WTC11 (cell line): Measurements from ENCODE around the gene BHLHE40. TPM values are rescaled to one million over a fixed set of nuclear protein-coding genes. Genes with fewer than 3 reads are reported as not detected.

Experiments
- ATAC-seq: fragments of 200-7000 bp; cut with Tn5 transposase; 2 replicates; pipeline ENCODE4 v1.10.0; 2021; ENCODE audit warnings: mild to moderate bottlenecking, moderate library complexity
- CTCF ChIA-PET: fragments of 300-600 bp; sonication (Branson Sonifier 250); formaldehyde crosslinking; loops from one replicate; lab custom pipeline; 2021; ENCODE audit warnings: antibody characterized with exemption; lab: Charles Lee
- POLR2A ChIA-PET: fragments of 350-600 bp; sonication (Branson Sonifier 250); formaldehyde crosslinking; loops from one replicate; lab custom pipeline; 2021; ENCODE audit warnings: antibody characterized with exemption; lab: Charles Lee
- DNase-seq: peaks from one replicate; pipeline ENCODE4 v3.0.0; 2021; ENCODE audit warnings: low spot score
- H3K27ac Mint-ChIP-seq: 2 replicates; pipeline ENCODE4 v1.8.0; 2021; ENCODE audit warnings: mixed read lengths
- H3K27me3 Mint-ChIP-seq: 2 replicates; pipeline ENCODE4 v1.8.0; 2021; ENCODE audit warnings: low read depth, mild to moderate bottlenecking, moderate library complexity, mixed read lengths
- H3K36me3 Mint-ChIP-seq: 2 replicates; pipeline ENCODE4 v1.8.0; 2021; ENCODE audit warnings: mixed read lengths
- H3K4me1 Mint-ChIP-seq: 2 replicates; pipeline ENCODE4 v1.8.0; 2022; ENCODE audit warnings: mixed read lengths
- H3K4me3 Mint-ChIP-seq: 2 replicates; pipeline ENCODE4 v1.8.0; 2021; ENCODE audit warnings: mild to moderate bottlenecking, moderate library complexity, mixed read lengths
- H3K9me3 Mint-ChIP-seq: 2 replicates; pipeline ENCODE4 v1.8.0; 2021; ENCODE audit warnings: mixed read lengths
- ATF6 ChIP-seq: sonication (generic); formaldehyde crosslinking; IDR thresholded peaks from 2 replicates; pipeline ENCODE4 v1.8.1; 2023; ENCODE audit warnings: mild to moderate bottlenecking, missing genetic modification reagents
- CBFB ChIP-seq: sonication (generic); formaldehyde crosslinking; IDR thresholded peaks from 2 replicates; pipeline ENCODE4 v1.8.1; 2022; ENCODE audit warnings: mild to moderate bottlenecking, low read depth, missing genetic modification reagents
- E2F4 ChIP-seq: sonication (generic); formaldehyde crosslinking; IDR thresholded peaks from 2 replicates; pipeline ENCODE4 v1.8.1; 2022; ENCODE audit warnings: low read depth, mild to moderate bottlenecking, moderate library complexity, missing genetic modification reagents, borderline replicate concordance
- EMX1 ChIP-seq: fragments of 250-450 bp; sonication (Bioruptor Pico); IDR thresholded peaks from 2 replicates; pipeline ENCODE4 v1.8.0; 2021; ENCODE audit warnings: mild to moderate bottlenecking
- FOXK1 ChIP-seq: sonication (generic); formaldehyde crosslinking; IDR thresholded peaks from 2 replicates; pipeline ENCODE4 v1.8.0; 2022; ENCODE audit warnings: mild to moderate bottlenecking, moderate library complexity, missing genetic modification reagents
- FOXP1 ChIP-seq: sonication (generic); formaldehyde crosslinking; IDR thresholded peaks from 2 replicates; pipeline ENCODE4 v1.8.0; 2022; ENCODE audit warnings: missing genetic modification reagents, mild to moderate bottlenecking, moderate library complexity, borderline replicate concordance
- GABPB1 ChIP-seq: sonication (generic); formaldehyde crosslinking; IDR thresholded peaks from 2 replicates; pipeline ENCODE4 v1.8.1; 2023; ENCODE audit warnings: mild to moderate bottlenecking, missing genetic modification reagents
- GRHL2 ChIP-seq: fragments of 250-450 bp; sonication (Bioruptor Pico); IDR thresholded peaks from 2 replicates; pipeline ENCODE4 v1.8.0; 2022; ENCODE audit warnings: mild to moderate bottlenecking, moderate library complexity; ENCODE audit not compliant: insufficient replicate concordance, severe bottlenecking
- HMGA2 ChIP-seq: fragments of 250-450 bp; sonication (Bioruptor Pico); IDR thresholded peaks from 2 replicates; pipeline ENCODE4 v1.4.0; 2021; ENCODE audit warnings: mild to moderate bottlenecking, moderate library complexity
- MYBL2 ChIP-seq: sonication (generic); formaldehyde crosslinking; IDR thresholded peaks from 2 replicates; pipeline ENCODE4 v1.8.1; 2023; ENCODE audit warnings: mild to moderate bottlenecking, moderate library complexity, missing genetic modification reagents
- NFATC4 ChIP-seq: fragments of 250-450 bp; sonication (Bioruptor Pico); IDR thresholded peaks from 2 replicates; pipeline ENCODE4 v1.9.0; 2021; ENCODE audit warnings: mild to moderate bottlenecking
- RELA ChIP-seq: sonication (generic); formaldehyde crosslinking; IDR thresholded peaks from 2 replicates; pipeline ENCODE4 v1.8.1; 2022; ENCODE audit warnings: missing genetic modification reagents, mild to moderate bottlenecking, borderline replicate concordance
- SOX15 ChIP-seq: fragments of 250-450 bp; sonication (Bioruptor Pico); IDR thresholded peaks from 2 replicates; pipeline ENCODE4 v1.9.0; 2021; ENCODE audit warnings: mild to moderate bottlenecking
- TEAD1 ChIP-seq: sonication (generic); formaldehyde crosslinking; IDR thresholded peaks from 2 replicates; pipeline ENCODE4 v1.8.0; 2022; ENCODE audit warnings: mild to moderate bottlenecking, missing genetic modification reagents
- TEAD4 ChIP-seq: sonication (generic); formaldehyde crosslinking; IDR thresholded peaks from 2 replicates; pipeline ENCODE4 v1.8.0; 2022; ENCODE audit warnings: mild to moderate bottlenecking, missing genetic modification reagents
- TP53 ChIP-seq: sonication (generic); formaldehyde crosslinking; IDR thresholded peaks from 2 replicates; pipeline ENCODE4 v1.8.1; 2023; ENCODE audit warnings: mild to moderate bottlenecking, missing genetic modification reagents
- ZNF121 ChIP-seq: sonication (generic); formaldehyde crosslinking; IDR thresholded peaks from 2 replicates; pipeline ENCODE4 v1.8.0; 2023; ENCODE audit warnings: missing genetic modification reagents
- ZNF263 ChIP-seq: sonication (generic); formaldehyde crosslinking; IDR thresholded peaks from 2 replicates; pipeline ENCODE4 v1.8.1; 2022; ENCODE audit warnings: low read depth, mild to moderate bottlenecking, moderate library complexity, missing genetic modification reagents
- ZNF416 ChIP-seq: fragments of 250-450 bp; sonication (Bioruptor Pico); IDR thresholded peaks from 2 replicates; pipeline ENCODE4 v1.9.0; 2021; ENCODE audit warnings: mild to moderate bottlenecking, inconsistent platforms
- total RNA-seq: library from RNA; stranded (reverse); gene quantifications from 3 replicates; pipeline ENCODE4 v1.2.3, GENCODE V29; 2021
- TF ChIP-seq, protein P1 (sequence below): sonication (generic); formaldehyde crosslinking; IDR thresholded peaks from 2 replicates; pipeline ENCODE4 v1.8.1; 2022; ENCODE audit warnings: low read depth, missing genetic modification reagents, borderline replicate concordance
- TF ChIP-seq, protein P2 (sequence below): sonication (generic); formaldehyde crosslinking; IDR thresholded peaks from 2 replicates; pipeline ENCODE4 v1.8.1; 2023; ENCODE audit warnings: mild to moderate bottlenecking, missing genetic modification reagents, borderline replicate concordance

The BHLHE40 gene
- total RNA-seq, 1 experiment from 2014 or later = 5.7 TPM

GRCh38 chr3:5002871-5003247 lies 23.6 kb downstream of the BHLHE40 start:
- ATAC-seq = no peak
- Mint-ChIP-seq H3K4me1 (peaks cover 14% of the 10 kb centered on the region), H3K27ac (no peak overlapping the region)
- TF ChIP-seq, protein P1, sequence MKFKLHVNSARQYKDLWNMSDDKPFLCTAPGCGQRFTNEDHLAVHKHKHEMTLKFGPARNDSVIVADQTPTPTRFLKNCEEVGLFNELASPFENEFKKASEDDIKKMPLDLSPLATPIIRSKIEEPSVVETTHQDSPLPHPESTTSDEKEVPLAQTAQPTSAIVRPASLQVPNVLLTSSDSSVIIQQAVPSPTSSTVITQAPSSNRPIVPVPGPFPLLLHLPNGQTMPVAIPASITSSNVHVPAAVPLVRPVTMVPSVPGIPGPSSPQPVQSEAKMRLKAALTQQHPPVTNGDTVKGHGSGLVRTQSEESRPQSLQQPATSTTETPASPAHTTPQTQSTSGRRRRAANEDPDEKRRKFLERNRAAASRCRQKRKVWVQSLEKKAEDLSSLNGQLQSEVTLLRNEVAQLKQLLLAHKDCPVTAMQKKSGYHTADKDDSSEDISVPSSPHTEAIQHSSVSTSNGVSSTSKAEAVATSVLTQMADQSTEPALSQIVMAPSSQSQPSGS = no peak
- TF ChIP-seq TEAD4 (CRISPR knock-in tag) (no peak), ZNF263 (no peak), ATF6 (CRISPR knock-in tag) (no peak), FOXK1 (CRISPR knock-in tag) (no peak), TP53 (no peak), NFATC4 (CRISPR knock-in tag) (no peak)
- TF ChIP-seq, all 79 proteins: peak for 0
- no peaks in the 10 kb centered on the region for H3K9me3 Mint-ChIP-seq
- no peak overlapping the region for H3K4me3 Mint-ChIP-seq
- POLR2A ChIA-PET = no interaction called here
- no peaks in the 10 kb centered on the region for H3K27me3 Mint-ChIP-seq
- CTCF ChIA-PET = interaction anchor here (1.0 kb wide), 1 partner anchor 291 kb away, joined by 4 read pairs; no protein-coding TSS in a partner anchor
- DNase-seq = no peak
- H3K36me3 Mint-ChIP-seq = no peaks in the 10 kb centered on the region

DNA sequence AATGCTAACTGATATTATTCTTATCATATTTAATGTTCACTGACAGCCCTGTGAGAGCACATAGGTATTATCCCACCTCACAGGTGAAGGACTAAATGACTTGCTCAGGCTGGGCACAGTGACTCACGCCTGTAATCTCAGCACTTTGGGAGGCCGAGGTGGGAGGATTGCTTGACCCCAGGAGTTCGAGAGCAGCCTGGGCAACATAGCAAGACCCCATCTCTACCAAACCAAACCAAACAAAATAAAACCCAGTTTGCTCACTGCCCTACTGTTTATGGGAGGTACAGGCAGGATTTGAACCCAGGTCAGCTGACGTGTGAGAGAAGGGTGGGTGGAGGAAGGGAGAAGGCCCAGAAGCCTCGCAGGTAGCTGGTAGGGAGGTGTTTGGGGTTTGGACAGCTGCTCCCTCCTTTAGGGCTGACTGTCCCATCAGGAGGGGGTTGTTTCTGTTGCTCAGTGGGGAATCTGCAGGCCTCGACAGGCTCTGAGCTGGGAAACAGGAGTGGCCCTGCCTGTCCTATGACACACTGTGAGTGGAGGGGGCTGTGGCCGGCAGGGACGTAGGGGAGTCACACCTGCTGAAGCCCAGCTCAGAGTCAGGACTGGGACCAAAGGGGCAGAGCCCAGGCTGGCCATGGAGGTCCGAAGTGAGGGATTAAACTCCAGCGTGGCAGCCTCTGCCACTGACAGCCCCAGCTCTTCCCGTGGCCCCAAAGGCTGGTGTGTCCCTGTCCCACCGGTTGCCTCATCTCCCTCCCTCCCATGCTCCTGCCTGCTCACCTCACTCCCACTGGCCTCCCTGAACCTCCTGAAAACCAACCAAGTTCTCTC lies 25.3 kb downstream of the BHLHE40 start:
- Mint-ChIP-seq H3K4me3 (no peak overlapping the region), H3K4me1 (peaks cover 9% of the 10 kb centered on the region), H3K9me3 (no peaks in the 10 kb centered on the region), H3K27me3 (no peaks in the 10 kb centered on the region), H3K27ac (no peak overlapping the region)
- DNase-seq (no peak), ATAC-seq (no peak)
- CTCF ChIA-PET = interaction anchor here (0.7 kb wide), 1 partner anchor 13 kb away, joined by 3 read pairs; no protein-coding TSS in a partner anchor
- peak; percentile 79 for TF ChIP-seq ZNF121 (CRISPR knock-in tag)
- TF ChIP-seq, protein P2, sequence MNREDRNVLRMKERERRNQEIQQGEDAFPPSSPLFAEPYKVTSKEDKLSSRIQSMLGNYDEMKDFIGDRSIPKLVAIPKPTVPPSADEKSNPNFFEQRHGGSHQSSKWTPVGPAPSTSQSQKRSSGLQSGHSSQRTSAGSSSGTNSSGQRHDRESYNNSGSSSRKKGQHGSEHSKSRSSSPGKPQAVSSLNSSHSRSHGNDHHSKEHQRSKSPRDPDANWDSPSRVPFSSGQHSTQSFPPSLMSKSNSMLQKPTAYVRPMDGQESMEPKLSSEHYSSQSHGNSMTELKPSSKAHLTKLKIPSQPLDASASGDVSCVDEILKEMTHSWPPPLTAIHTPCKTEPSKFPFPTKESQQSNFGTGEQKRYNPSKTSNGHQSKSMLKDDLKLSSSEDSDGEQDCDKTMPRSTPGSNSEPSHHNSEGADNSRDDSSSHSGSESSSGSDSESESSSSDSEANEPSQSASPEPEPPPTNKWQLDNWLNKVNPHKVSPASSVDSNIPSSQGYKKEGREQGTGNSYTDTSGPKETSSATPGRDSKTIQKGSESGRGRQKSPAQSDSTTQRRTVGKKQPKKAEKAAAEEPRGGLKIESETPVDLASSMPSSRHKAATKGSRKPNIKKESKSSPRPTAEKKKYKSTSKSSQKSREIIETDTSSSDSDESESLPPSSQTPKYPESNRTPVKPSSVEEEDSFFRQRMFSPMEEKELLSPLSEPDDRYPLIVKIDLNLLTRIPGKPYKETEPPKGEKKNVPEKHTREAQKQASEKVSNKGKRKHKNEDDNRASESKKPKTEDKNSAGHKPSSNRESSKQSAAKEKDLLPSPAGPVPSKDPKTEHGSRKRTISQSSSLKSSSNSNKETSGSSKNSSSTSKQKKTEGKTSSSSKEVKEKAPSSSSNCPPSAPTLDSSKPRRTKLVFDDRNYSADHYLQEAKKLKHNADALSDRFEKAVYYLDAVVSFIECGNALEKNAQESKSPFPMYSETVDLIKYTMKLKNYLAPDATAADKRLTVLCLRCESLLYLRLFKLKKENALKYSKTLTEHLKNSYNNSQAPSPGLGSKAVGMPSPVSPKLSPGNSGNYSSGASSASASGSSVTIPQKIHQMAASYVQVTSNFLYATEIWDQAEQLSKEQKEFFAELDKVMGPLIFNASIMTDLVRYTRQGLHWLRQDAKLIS (CRISPR knock-in tag) = no peak
- TF ChIP-seq, all 79 proteins: peak for 1
- no peaks in the 10 kb centered on the region for H3K36me3 Mint-ChIP-seq
- POLR2A ChIA-PET = interaction anchor here (0.7 kb wide), 1 partner anchor 17 kb away, joined by 8 read pairs; no protein-coding TSS in a partner anchor

GRCh38 chr3:5005367-5005766 lies 26.1 kb downstream of the BHLHE40 start:
- no peak overlapping the region for H3K4me3 Mint-ChIP-seq
- ATAC-seq (no peak), DNase-seq (no peak)
- ChIA-PET POLR2A (no interaction called here), CTCF (no interaction called here)
- no peak overlapping the region for H3K27ac Mint-ChIP-seq
- H3K4me1 Mint-ChIP-seq = peaks cover 3% of the 10 kb centered on the region
- H3K27me3 Mint-ChIP-seq = no peaks in the 10 kb centered on the region
- H3K9me3 Mint-ChIP-seq = no peaks in the 10 kb centered on the region
- no peaks in the 10 kb centered on the region for H3K36me3 Mint-ChIP-seq
- TF ChIP-seq SOX15 (no peak), ATF6 (CRISPR knock-in tag) (no peak), CBFB (CRISPR knock-in tag) (no peak), EMX1 (no peak), HMGA2 (CRISPR knock-in tag) (no peak), RELA (no peak), GABPB1 (CRISPR knock-in tag) (no peak), MYBL2 (CRISPR knock-in tag) (no peak), E2F4 (CRISPR knock-in tag) (no peak), FOXP1 (CRISPR knock-in tag) (no peak), ZNF416 (no peak), TEAD1 (CRISPR knock-in tag) (no peak), GRHL2 (no peak)
